ENCODE results near the gene SPDYE2B. TPM values are rescaled to one million over a fixed set of nuclear protein-coding genes. Genes with fewer than 3 reads are reported as not detected.
"Not testable (repeated sequence)": the region's sequence is repeated elsewhere in the genome, so short reads cannot be mapped to it uniquely, and the experiment has no call there.

Gene SPDYE2B
- total and polyA plus RNA-seq, 9 of the 15 experiments (the other 6 are each of a cell fraction or from before 2014, with no cell fraction given), result not detected

DNA sequence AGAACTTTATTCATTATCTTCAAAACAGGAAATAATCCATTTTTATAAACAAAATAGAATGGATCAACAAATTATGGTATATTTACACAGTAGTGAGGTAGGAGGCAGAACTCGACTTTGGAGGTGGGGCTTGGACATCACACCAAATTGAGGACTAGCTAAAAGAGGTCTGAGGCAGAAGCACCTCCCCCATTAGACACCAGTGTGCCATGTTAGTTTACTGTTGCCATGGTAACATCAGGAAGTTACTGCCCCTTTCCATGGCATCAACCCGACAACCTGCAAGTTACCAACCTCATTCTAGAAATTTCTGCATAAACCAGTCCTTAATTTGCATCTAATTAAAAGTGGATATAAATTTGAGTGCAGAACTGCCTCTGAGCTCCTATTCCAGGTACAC lies 45.9 kb downstream of the SPDYE2B start:
- H3K9me1 ChIP-seq (ENCODE audit: control insufficient read depth, insufficient read depth, low read length); H3K4me3 ChIP-seq; BruUV-seq (replicated peaks); H3K27ac ChIP-seq (ENCODE audit: extremely low read depth, low read depth, low read length); FAIRE-seq; H3K27me3 ChIP-seq (ENCODE audit: control insufficient read depth in 2 of 2, insufficient read depth in 2 of 2, low read length in 2 of 2); intact Hi-C loops (cut with micrococcal nuclease); H3K9ac ChIP-seq (ENCODE audit: insufficient read depth in 1 of 2, low read depth in 2 of 2, low read length in 2 of 2); ATAC-seq; POLR2A ChIA-PET; H3K9me3 ChIP-seq (replicated peaks; ENCODE audit: control insufficient read depth, insufficient read depth, low read depth, low read length); DNase-seq (ENCODE audit: extremely low read depth in 1 of 4, low spot score in 3 of 4); H3K79me2 ChIP-seq (ENCODE audit: control insufficient read depth, insufficient read depth, low read length); H3K4me1 ChIP-seq (replicated peaks in 1 of 2; ENCODE audit: control insufficient read depth in 2 of 2, insufficient read depth in 2 of 2, low read length in 2 of 2); H2AFZ ChIP-seq (ENCODE audit: low read depth, low read length); CTCF ChIA-PET (ENCODE audit: low intra/inter-chr PET ratio); in situ Hi-C loops (cut with MboI); H3K36me3 ChIP-seq (ENCODE audit: control insufficient read depth, insufficient read depth, low read length); H3K4me2 ChIP-seq (ENCODE audit: insufficient read depth, low read length); H4K20me1 ChIP-seq (replicated peaks; ENCODE audit: control insufficient read depth, insufficient read depth, low read length): not testable (repeated sequence)
- TF ChIP-seq RFX1 (IDR thresholded peaks at IDR 0.05), result peak; percentile 78
- 0% methylated on average over 1 of the region's 2 CpGs for WGBS (ENCODE audit: insufficient coverage, low coverage, missing lambda C conversion rate)

GRCh38 chr7:102697642-102698512 lies 47.8 kb downstream of the SPDYE2B start:
- in situ Hi-C loops (cut with MboI); CTCF ChIA-PET (ENCODE audit: low intra/inter-chr PET ratio); H3K9me1 ChIP-seq (ENCODE audit: control insufficient read depth, insufficient read depth, low read length); H3K79me2 ChIP-seq (ENCODE audit: control insufficient read depth, insufficient read depth, low read length); H4K20me1 ChIP-seq (replicated peaks; ENCODE audit: control insufficient read depth, insufficient read depth, low read length); ATAC-seq; H3K4me3 ChIP-seq; H3K27ac ChIP-seq (ENCODE audit: extremely low read depth, low read depth, low read length); H2AFZ ChIP-seq (ENCODE audit: low read depth, low read length); DNase-seq (ENCODE audit: extremely low read depth in 1 of 4, low spot score in 3 of 4); H3K36me3 ChIP-seq (ENCODE audit: control insufficient read depth, insufficient read depth, low read length); H3K27me3 ChIP-seq (ENCODE audit: control insufficient read depth in 2 of 2, insufficient read depth in 2 of 2, low read length in 2 of 2); intact Hi-C loops (cut with micrococcal nuclease); H3K4me1 ChIP-seq (replicated peaks in 1 of 2; ENCODE audit: control insufficient read depth in 2 of 2, insufficient read depth in 2 of 2, low read length in 2 of 2); BruUV-seq (replicated peaks); POLR2A ChIA-PET; H3K4me2 ChIP-seq (ENCODE audit: insufficient read depth, low read length); FAIRE-seq; H3K9me3 ChIP-seq (replicated peaks; ENCODE audit: control insufficient read depth, insufficient read depth, low read depth, low read length); H3K9ac ChIP-seq (ENCODE audit: insufficient read depth in 1 of 2, low read depth in 2 of 2, low read length in 2 of 2): not testable (repeated sequence)
- WGBS (ENCODE audit: insufficient coverage, low coverage, missing lambda C conversion rate), result 63% methylated on average over 4 of the region's 5 CpGs
